B cell (primary cell): Measurements from ENCODE around the gene SPP1. TPM values are rescaled to one million over a fixed set of nuclear protein-coding genes. Genes with fewer than 3 reads are reported as not detected.

Source experiments
- ATAC-seq: fragments of 200-7000 bp; cut with Tn5 transposase; one replicate; pipeline ENCODE4 v1.10.0; 2021; ENCODE audit warnings: low read depth, mild to moderate bottlenecking, moderate number of reproducible peaks, moderate library complexity
- CTCF ChIA-PET: fragments of 350-600 bp; sonication (Branson Sonifier 250); formaldehyde crosslinking; loops from one replicate; lab custom pipeline; 2021; ENCODE audit warnings: antibody characterized with exemption, inconsistent platforms; lab: Charles Lee
- POLR2A ChIA-PET: fragments of 350-600 bp; sonication (Branson Sonifier 250); formaldehyde crosslinking; loops from one replicate; lab custom pipeline; 2021; ENCODE audit warnings: antibody characterized with exemption; lab: Charles Lee
- DNase-seq: peaks from one replicate; pipeline ENCODE4 v3.0.0; 2013
- H2AFZ ChIP-seq: 2 replicates; pipeline ENCODE4 v1.6.1; 2012; ENCODE audit warnings: mild to moderate bottlenecking, low read depth, low read length; ENCODE audit not compliant: insufficient read depth, poor library complexity, severe bottlenecking
- H3K27ac ChIP-seq, 2 donors: 1 replicate in 1 of 2; 2 replicates in 1 of 2; pipeline ENCODE4 v1.5.1; 2012 to 2013; ENCODE audit warnings: low read length in 2 of 2, mild to moderate bottlenecking in 2 of 2, moderate library complexity in 1 of 2
- H3K27me3 ChIP-seq, 4 experiments: fragments of 200-600 bp in 1 of 4; sonication (generic) in 1 of 4; replicated peaks in 1 of 4; 1 replicate in 2 of 4; 2 replicates in 2 of 4; pipeline versions ENCODE4 v1.6.1 to v1.7.0; 2013 to 2016; ENCODE audit warnings: low read length in 3 of 4, mild to moderate bottlenecking in 2 of 4, mixed read lengths in 1 of 4, moderate library complexity in 1 of 4; ENCODE audit not compliant: insufficient read depth in 4 of 4, control insufficient read depth in 3 of 4; ENCODE audit errors: control extremely low read depth in 1 of 4
- H3K36me3 ChIP-seq, 2 experiments: replicated peaks in 1 of 2; 1 replicate in 1 of 2; 2 replicates in 1 of 2; pipeline versions ENCODE4 v1.6.1 to v1.7.1; 2013; ENCODE audit warnings: low read length in 1 of 2; ENCODE audit not compliant: insufficient read depth in 2 of 2, control insufficient read depth in 1 of 2; ENCODE audit errors: control extremely low read depth in 1 of 2, extremely low read depth in 1 of 2
- H3K4me1 ChIP-seq, 2 donors: fragments of 200-600 bp in 1 of 2; sonication (generic) in 1 of 2; 1 replicate in 1 of 2; 2 replicates in 1 of 2; pipeline versions ENCODE4 v1.5.1 to v1.6.1; 2013 to 2017; ENCODE audit warnings: low read length in 2 of 2; ENCODE audit not compliant: control insufficient read depth in 2 of 2, insufficient read depth in 2 of 2
- H3K4me2 ChIP-seq: replicated peaks from 2 replicates; pipeline ENCODE3; 2012; ENCODE audit warnings: mild to moderate bottlenecking, low read depth, low read length; ENCODE audit not compliant: poor library complexity, severe bottlenecking
- H3K4me3 ChIP-seq, 5 experiments: fragments of 200-600 bp in 1 of 5; sonication (generic) in 1 of 5; 1 replicate in 3 of 5; 2 replicates in 2 of 5; pipeline versions ENCODE4 v1.5.1 to v1.7.0; 2011 to 2016; ENCODE audit warnings: low read length in 4 of 5, mild to moderate bottlenecking in 4 of 5, low read depth in 2 of 5, control low read depth in 1 of 5, moderate library complexity in 1 of 5; ENCODE audit not compliant: insufficient read depth in 1 of 5; ENCODE audit errors: control extremely low read depth in 1 of 5, extremely low read depth in 1 of 5
- H3K79me2 ChIP-seq: fragments of 200-600 bp; sonication (generic); one replicate; pipeline ENCODE4 v1.6.0; 2016; ENCODE audit warnings: low read length; ENCODE audit not compliant: control insufficient read depth, insufficient read depth
- H3K9ac ChIP-seq: fragments of 200-600 bp; sonication (generic); 2 replicates; pipeline ENCODE4 v1.6.1; 2017; ENCODE audit warnings: mild to moderate bottlenecking, low read length, moderate library complexity
- H3K9me3 ChIP-seq, 3 donors: one replicate each; pipeline versions ENCODE4 v1.6.1 to v1.7.1; 2013; ENCODE audit warnings: low read length in 2 of 3; ENCODE audit not compliant: control insufficient read depth in 2 of 3, insufficient read depth in 1 of 3; ENCODE audit errors: control extremely low read depth in 1 of 3
- H4K20me1 ChIP-seq: 2 replicates; pipeline ENCODE4 v1.6.0; 2012; ENCODE audit warnings: mild to moderate bottlenecking, low read length; ENCODE audit not compliant: insufficient read depth, control insufficient read depth, poor library complexity, severe bottlenecking
- H3K27ac Mint-ChIP-seq: one replicate; pipeline ENCODE4 v1.8.0; 2021; ENCODE audit warnings: mixed read lengths
- H3K27me3 Mint-ChIP-seq: one replicate; pipeline ENCODE4 v1.8.0; 2021; ENCODE audit warnings: mixed read lengths
- H3K4me1 Mint-ChIP-seq: one replicate; pipeline ENCODE4 v1.8.0; 2021; ENCODE audit warnings: mixed read lengths
- H3K4me3 Mint-ChIP-seq: one replicate; pipeline ENCODE4 v1.8.0; 2021; ENCODE audit warnings: mixed read lengths
- H3K9me3 Mint-ChIP-seq: one replicate; pipeline ENCODE4 v1.8.0; 2022; ENCODE audit warnings: mixed read lengths; ENCODE audit not compliant: insufficient read depth
- EZH2 ChIP-seq: IDR thresholded peaks from 2 replicates; pipeline ENCODE4 v1.6.1; 2012; ENCODE audit warnings: borderline replicate concordance, low read depth, mild to moderate bottlenecking, moderate library complexity, low read length; ENCODE audit not compliant: insufficient read depth, poor library complexity, severe bottlenecking
- WGBS: methylation state at CpG from one replicate; pipeline ENCODE4 v1.1.5; 2013; ENCODE audit warnings: missing lambda C conversion rate; ENCODE audit not compliant: insufficient coverage; 5-methylcytosine and 5-hydroxymethylcytosine counted together
- intact Hi-C: fragments of 100-400 bp; cut with micrococcal nuclease; formaldehyde crosslinking; loops from one replicate; pipeline ENCODE4 v1.10.0; 2022
- polyA plus RNA-seq: library from polyadenylated mRNA; depleted of rRNA; stranded (reverse); fragments of >200 nt; gene quantifications from 2 replicates; pipeline ENCODE4 v1.2.3, GENCODE V29; 2012
- total RNA-seq, 2 donors: library from RNA; stranded (reverse); fragments of 120-200 nt in 1 of 2; gene quantifications; 1 replicate in 1 of 2; 2 replicates in 1 of 2; pipeline versions ENCODE4 v1.2.3 to v1.2.4, GENCODE V29; 2013 to 2022
- TF ChIP-seq, protein P1 (sequence below): fragments of 200-600 bp; IDR thresholded peaks from one replicate; pipeline ENCODE4 v1.8.0; 2022; ENCODE audit warnings: antibody characterized with exemption, mild to moderate bottlenecking

Gene SPP1
- total and polyA plus RNA-seq, 2 donors (not counting 1 experiment from before 2014, with no cell fraction given) = not detected

DNA sequence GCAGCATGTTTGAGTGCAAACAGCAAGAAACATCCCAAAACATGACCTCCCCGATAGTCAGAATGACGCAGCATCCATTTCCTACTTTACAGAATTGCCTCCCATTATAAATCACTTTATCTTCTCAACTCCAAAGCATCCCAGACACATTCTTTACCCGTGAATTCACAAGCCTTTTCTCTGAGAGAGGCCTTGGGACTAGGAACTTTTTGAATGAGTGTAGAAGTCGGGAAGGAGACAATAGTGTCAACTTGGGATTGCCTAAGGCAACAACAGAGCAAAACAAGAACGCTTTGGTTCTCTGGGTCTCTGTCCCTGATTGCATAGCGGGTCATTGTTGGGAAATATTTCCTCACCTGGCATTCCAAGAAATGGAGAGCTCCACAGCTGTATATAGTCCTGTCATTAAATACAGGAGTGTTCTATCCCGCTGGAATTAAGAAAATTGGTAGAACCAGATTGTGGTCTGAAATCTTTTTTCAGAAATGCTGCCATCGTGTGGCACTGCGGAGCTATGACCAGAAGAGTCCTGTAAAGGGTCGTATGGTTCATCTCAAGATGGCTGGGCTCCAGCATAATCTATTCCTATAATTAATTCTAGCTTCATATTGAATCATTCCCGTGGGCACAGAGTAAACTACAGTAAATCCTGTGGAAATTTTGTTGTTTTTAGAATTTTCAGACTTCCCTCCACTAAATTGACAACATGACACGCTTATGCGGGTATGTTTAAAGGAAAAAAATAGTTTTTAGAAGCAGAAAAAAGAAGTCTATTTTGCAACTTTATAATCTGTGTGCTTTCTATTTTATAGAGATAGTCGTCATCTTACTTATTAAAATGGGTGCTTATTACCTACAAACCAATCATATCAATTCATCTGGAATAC lies 2.0 kb upstream of the SPP1 start:
- 48% methylated on average over 4 of the region's 14 CpGs for WGBS
- H3K4me1 Mint-ChIP-seq = peaks cover 7% of the 10 kb centered on the region
- no peak for TF ChIP-seq EZH2
- TF ChIP-seq, protein P1, sequence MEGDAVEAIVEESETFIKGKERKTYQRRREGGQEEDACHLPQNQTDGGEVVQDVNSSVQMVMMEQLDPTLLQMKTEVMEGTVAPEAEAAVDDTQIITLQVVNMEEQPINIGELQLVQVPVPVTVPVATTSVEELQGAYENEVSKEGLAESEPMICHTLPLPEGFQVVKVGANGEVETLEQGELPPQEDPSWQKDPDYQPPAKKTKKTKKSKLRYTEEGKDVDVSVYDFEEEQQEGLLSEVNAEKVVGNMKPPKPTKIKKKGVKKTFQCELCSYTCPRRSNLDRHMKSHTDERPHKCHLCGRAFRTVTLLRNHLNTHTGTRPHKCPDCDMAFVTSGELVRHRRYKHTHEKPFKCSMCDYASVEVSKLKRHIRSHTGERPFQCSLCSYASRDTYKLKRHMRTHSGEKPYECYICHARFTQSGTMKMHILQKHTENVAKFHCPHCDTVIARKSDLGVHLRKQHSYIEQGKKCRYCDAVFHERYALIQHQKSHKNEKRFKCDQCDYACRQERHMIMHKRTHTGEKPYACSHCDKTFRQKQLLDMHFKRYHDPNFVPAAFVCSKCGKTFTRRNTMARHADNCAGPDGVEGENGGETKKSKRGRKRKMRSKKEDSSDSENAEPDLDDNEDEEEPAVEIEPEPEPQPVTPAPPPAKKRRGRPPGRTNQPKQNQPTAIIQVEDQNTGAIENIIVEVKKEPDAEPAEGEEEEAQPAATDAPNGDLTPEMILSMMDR = peak; percentile 91
- Histone ChIP-seq H3K4me3 (no peak overlapping the region), H3K27ac (no peak overlapping the region), H3K79me2 (no peaks in the 10 kb centered on the region), H3K9ac (no peak overlapping the region), H3K27me3 (peaks cover 0 to 5% (median 4%) of the 10 kb centered on the region in 4 experiments), H3K4me2 (no peak overlapping the region), H2AFZ (no peak overlapping the region), H3K4me1 (peaks cover 4 to 5% of the 10 kb centered on the region in 2 donors), H3K9me3 (no peaks in the 10 kb centered on the region), H4K20me1 (no peaks in the 10 kb centered on the region), H3K36me3 (no peaks in the 10 kb centered on the region)
- peak; percentile 51 for ATAC-seq
- no peak overlapping the region for H3K4me3 Mint-ChIP-seq
- no peak overlapping the region for H3K27ac Mint-ChIP-seq
- ChIA-PET CTCF (interaction anchor here (0.7 to 2.7 kb wide), 15 partner anchors 11 to 1158 kb away, joined by 3 to 21 read pairs (median 3); no protein-coding TSS in a partner anchor), POLR2A (no interaction called here)
- peak; percentile 41 for DNase-seq
- intact Hi-C loops = no loop called here
- H3K27me3 Mint-ChIP-seq = peaks cover 22% of the 10 kb centered on the region
- no peaks in the 10 kb centered on the region for H3K9me3 Mint-ChIP-seq
